Left lung (tissue), 10 donors: Measurements from ENCODE around the gene SPEM1. TPM values are rescaled to one million over a fixed set of nuclear protein-coding genes. Genes with fewer than 3 reads are reported as not detected.
A peak's percentile ranks its signal among the peaks of the same experiment; 100 is the strongest.

Source experiments
- ATAC-seq: fragments of 200-7000 bp; cut with Tn5 transposase; one replicate; pipeline ENCODE4 v1.9.1; 2020; ENCODE audit warnings: moderate library complexity
- DNase-seq, 4 donors: peaks; one replicate each; pipeline ENCODE4 v3.0.0-alpha.2; 2013 to 2020
- H3K27ac ChIP-seq, 2 donors: fragments of 200-600 bp; sonication (generic) in 1 of 2; one replicate each; pipeline versions ENCODE4 v1.5.0 to v1.8.0; 2020 to 2021
- H3K27me3 ChIP-seq, 2 donors: fragments of 200-600 bp; sonication (generic) in 1 of 2; one replicate each; pipeline versions ENCODE4 v1.5.0 to v1.8.0; 2020 to 2021
- H3K36me3 ChIP-seq, 2 donors: fragments of 200-600 bp; sonication (generic) in 1 of 2; one replicate each; pipeline versions ENCODE4 v1.5.0 to v1.8.0; 2020 to 2021
- H3K4me1 ChIP-seq, 2 donors: fragments of 200-600 bp; one replicate each; pipeline ENCODE4 v1.8.0; 2021
- H3K4me3 ChIP-seq, 2 donors: fragments of 200-600 bp; sonication (generic) in 1 of 2; one replicate each; pipeline versions ENCODE4 v1.5.0 to v1.8.0; 2020 to 2021; ENCODE audit warnings: mild to moderate bottlenecking in 1 of 2
- H3K9me3 ChIP-seq, 2 donors: fragments of 200-600 bp; sonication (generic) in 1 of 2; one replicate each; pipeline versions ENCODE4 v1.5.0 to v1.8.0; 2020 to 2021
- CTCF ChIP-seq, 2 donors: fragments of 200-600 bp; sonication (generic) in 1 of 2; IDR thresholded peaks; one replicate each; pipeline versions ENCODE4 v1.5.0 to v1.8.0; 2021; ENCODE audit warnings: antibody characterized with exemption in 2 of 2
- intact Hi-C, 2 donors: fragments of 100-400 bp; cut with DNase I; formaldehyde crosslinking; loops; one replicate each; pipeline versions ENCODE4 v1.11.2 to v1.14.2; 2022
- polyA plus RNA-seq, 6 donors: library from polyadenylated mRNA; unstranded; fragments of 120-200 nt; gene quantifications; one replicate each; pipeline ENCODE4 v1.2.1, GENCODE V29; 2013; ENCODE audit not compliant: insufficient read length in 6 of 6
- total RNA-seq, 2 donors: library from RNA; stranded (reverse); fragmentation: NEBNext Ultra II Directional; extraction: Animal tissue kit (Norgen Biotek cat#: 25700); gene quantifications; one replicate each; pipeline ENCODE4 v1.2.1, GENCODE V29; 2021
- donor health status: DM: no; HTN: yes; CAD: no.
- donor health status: DM: no; HTN: no; CAD: no.

SPEM1 gene
- total and polyA plus RNA-seq, 8 donors: not detected

GRCh38 chr17:7405350-7406234, 14.5 kb upstream of the SPEM1 start:
- no peak for TF ChIP-seq CTCF (IDR thresholded peaks at IDR 0.05)
- DNase-seq (peak in 1 of 4 donors; percentile 22), ATAC-seq (no peak)
- intact Hi-C loops: no loop called here
- H3K9me3 ChIP-seq: no peaks in the 10 kb centered on the region
- H3K27ac ChIP-seq: peak overlapping the region; percentile 87
- peaks cover 0 to 37% of the 10 kb centered on the region in 2 donors for H3K27me3 ChIP-seq
- H3K36me3 ChIP-seq: no peaks in the 10 kb centered on the region
- H3K4me1 ChIP-seq: peaks cover 7 to 26% of the 10 kb centered on the region in 2 donors
- peak overlapping the region; percentile 59 to 61 for H3K4me3 ChIP-seq

- H3K36me3 ChIP-seq: no peaks in the 10 kb centered on the region
- H3K4me1 ChIP-seq: peaks cover 7 to 26% of the 10 kb centered on the region in 2 donors
- H3K9me3 ChIP-seq: no peaks in the 10 kb centered on the region
- no peak for TF ChIP-seq CTCF (IDR thresholded peaks at IDR 0.05)
- H3K4me3 ChIP-seq: no peak overlapping the region
- ATAC-seq (no peak), DNase-seq (no peak)
- no peak overlapping the region for H3K27ac ChIP-seq
- intact Hi-C loops: no loop called here
- peaks cover 0 to 37% of the 10 kb centered on the region in 2 donors for H3K27me3 ChIP-seq
These were observed 13.8 kb upstream of the SPEM1 start for GRCh38 chr17:7406235-7406825.

GRCh38 chr17:7407082-7407481, 13.0 kb upstream of the SPEM1 start:
- H3K36me3 ChIP-seq: no peaks in the 10 kb centered on the region
- intact Hi-C loops: no loop called here

GRCh38 chr17:7407485-7408251, 12.5 kb upstream of the SPEM1 start, which contains the start of gene NLGN2:
Gene NLGN2, plus strand, starts transcription at chr17:7407845. Its CDS starts 411 bp downstream, at chr17:7408256.
- peaks cover 6 to 21% of the 10 kb centered on the region in 2 donors for H3K4me1 ChIP-seq
- no peaks in the 10 kb centered on the region for H3K36me3 ChIP-seq
- no peak for TF ChIP-seq CTCF (IDR thresholded peaks at IDR 0.05)
- ATAC-seq: no peak
- intact Hi-C loops: no loop called here
- DNase-seq: no peak
- peaks cover 0 to 37% of the 10 kb centered on the region in 2 donors for H3K27me3 ChIP-seq
- H3K4me3 ChIP-seq: no peak within 1 kb of the TSS
- H3K27ac ChIP-seq: no peak within 1 kb of the TSS
- no peaks in the 10 kb centered on the region for H3K9me3 ChIP-seq

More at GRCh38 chr17:7407082-7407481, 13.0 kb upstream of the SPEM1 start:
- no peak for DNase-seq
- H3K27ac ChIP-seq: no peak overlapping the region
- no peak for ATAC-seq
- peaks cover 0 to 37% of the 10 kb centered on the region in 2 donors for H3K27me3 ChIP-seq
- peaks cover 7 to 26% of the 10 kb centered on the region in 2 donors for H3K4me1 ChIP-seq
- no peak for TF ChIP-seq CTCF (IDR thresholded peaks at IDR 0.05)
- no peaks in the 10 kb centered on the region for H3K9me3 ChIP-seq
- H3K4me3 ChIP-seq: no peak overlapping the region
